HCT116 (cell line): ENCODE measurements around the gene SMURF1.

Experiments used
- ATF3 ChIP-seq: IDR thresholded peaks from 2 replicates; pipeline ENCODE4 v1.6.1; 2012
- CEBPB ChIP-seq: IDR thresholded peaks from 2 replicates; pipeline ENCODE4 v1.6.1; 2012; ENCODE audit warnings: low read depth
- POLR2A ChIP-seq: IDR thresholded peaks from 2 replicates; pipeline ENCODE4 v1.7.0; 2011; ENCODE audit warnings: borderline replicate concordance; ENCODE audit not compliant: insufficient read depth, insufficient read length; ENCODE audit errors: extremely low read depth
- POLR2AphosphoS5 ChIP-seq: IDR thresholded peaks from 2 replicates; pipeline ENCODE4 v1.6.1; 2011; ENCODE audit warnings: mild to moderate bottlenecking, low read depth, low read length, moderate library complexity
- ZFX ChIP-seq: fragments of 450-650 bp; IDR thresholded peaks from 2 replicates; pipeline ENCODE4 v1.6.1; 2017
- ZNF274 ChIP-seq: fragments of 200-500 bp; sonication (Bioruptor generic); IDR thresholded peaks from 2 replicates; pipeline ENCODE4 v1.6.1; 2014; ENCODE audit warnings: mild to moderate bottlenecking, low read depth, low read length, inconsistent platforms
- TF ChIP-seq, protein P1 (sequence below), 3 experiments: fragments of 200-600 bp in 1 of 3; sonication (generic) in 1 of 3; IDR thresholded peaks in 2 of 3; conservative IDR thresholded peaks in 1 of 3; 2 replicates each; pipeline ENCODE4 v1.5.1; 2012 to 2017; ENCODE audit warnings: low read depth in 2 of 3, low read length in 2 of 3, antibody characterized with exemption in 1 of 3, borderline replicate concordance in 1 of 3, control low read depth in 1 of 3, mild to moderate bottlenecking in 1 of 3, mixed read lengths in 1 of 3, mixed run types in 1 of 3, moderate library complexity in 1 of 3; ENCODE audit not compliant: insufficient read depth in 1 of 3

DNA sequence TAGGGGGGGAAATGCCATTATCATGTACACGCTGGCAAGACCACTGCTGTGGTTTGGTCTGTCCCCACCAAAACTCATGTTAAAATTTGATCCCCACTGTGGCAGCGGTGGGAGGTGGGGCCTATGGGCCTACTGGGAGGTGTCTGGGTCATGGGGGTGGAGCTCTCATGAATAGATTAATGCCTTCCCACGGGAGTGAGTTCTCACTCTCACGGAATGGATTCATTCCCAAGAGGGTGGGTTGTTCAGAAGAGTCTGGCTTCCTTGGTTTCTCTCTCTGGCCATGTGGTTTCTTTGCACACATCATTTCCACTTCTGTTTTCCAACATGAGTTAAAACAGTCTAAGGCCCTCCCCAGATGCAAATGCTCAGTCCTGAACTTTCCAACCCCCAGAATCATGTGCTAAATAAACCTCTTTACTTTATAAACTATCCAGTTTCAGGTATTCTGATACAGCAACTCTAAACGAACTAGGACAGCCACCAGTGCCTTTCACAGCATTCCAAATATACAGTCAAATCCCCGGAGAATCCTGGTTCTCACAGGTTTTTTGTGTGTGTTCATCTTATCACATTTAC lies 44.3 kb downstream of the SMURF1 start:
- TF ChIP-seq CEBPB (no peak), POLR2A (no peak), ATF3 (no peak), ZFX (no peak), POLR2AphosphoS5 (no peak), ZNF274 (no peak)
- TF ChIP-seq, protein P1, sequence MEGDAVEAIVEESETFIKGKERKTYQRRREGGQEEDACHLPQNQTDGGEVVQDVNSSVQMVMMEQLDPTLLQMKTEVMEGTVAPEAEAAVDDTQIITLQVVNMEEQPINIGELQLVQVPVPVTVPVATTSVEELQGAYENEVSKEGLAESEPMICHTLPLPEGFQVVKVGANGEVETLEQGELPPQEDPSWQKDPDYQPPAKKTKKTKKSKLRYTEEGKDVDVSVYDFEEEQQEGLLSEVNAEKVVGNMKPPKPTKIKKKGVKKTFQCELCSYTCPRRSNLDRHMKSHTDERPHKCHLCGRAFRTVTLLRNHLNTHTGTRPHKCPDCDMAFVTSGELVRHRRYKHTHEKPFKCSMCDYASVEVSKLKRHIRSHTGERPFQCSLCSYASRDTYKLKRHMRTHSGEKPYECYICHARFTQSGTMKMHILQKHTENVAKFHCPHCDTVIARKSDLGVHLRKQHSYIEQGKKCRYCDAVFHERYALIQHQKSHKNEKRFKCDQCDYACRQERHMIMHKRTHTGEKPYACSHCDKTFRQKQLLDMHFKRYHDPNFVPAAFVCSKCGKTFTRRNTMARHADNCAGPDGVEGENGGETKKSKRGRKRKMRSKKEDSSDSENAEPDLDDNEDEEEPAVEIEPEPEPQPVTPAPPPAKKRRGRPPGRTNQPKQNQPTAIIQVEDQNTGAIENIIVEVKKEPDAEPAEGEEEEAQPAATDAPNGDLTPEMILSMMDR (IDR thresholded peaks at IDR 0.05 in 2 of 3, conservative IDR thresholded peaks at IDR 0.05 in 1 of 3; ENCODE audit: borderline replicate concordance in 1 of 3, insufficient read depth in 1 of 3, low read depth in 2 of 3, low read length in 2 of 3), result no peak
